ENCODE data around the gene NACC1. TPM values are rescaled to one million over a fixed set of nuclear protein-coding genes. Genes with fewer than 3 reads are reported as not detected.

The NACC1 gene
- total and polyA plus RNA-seq, 2 of the 13 experiments (the other 11 are each of a cell fraction or from before 2014, with no cell fraction given): 31.8 to 42.3 TPM

DNA sequence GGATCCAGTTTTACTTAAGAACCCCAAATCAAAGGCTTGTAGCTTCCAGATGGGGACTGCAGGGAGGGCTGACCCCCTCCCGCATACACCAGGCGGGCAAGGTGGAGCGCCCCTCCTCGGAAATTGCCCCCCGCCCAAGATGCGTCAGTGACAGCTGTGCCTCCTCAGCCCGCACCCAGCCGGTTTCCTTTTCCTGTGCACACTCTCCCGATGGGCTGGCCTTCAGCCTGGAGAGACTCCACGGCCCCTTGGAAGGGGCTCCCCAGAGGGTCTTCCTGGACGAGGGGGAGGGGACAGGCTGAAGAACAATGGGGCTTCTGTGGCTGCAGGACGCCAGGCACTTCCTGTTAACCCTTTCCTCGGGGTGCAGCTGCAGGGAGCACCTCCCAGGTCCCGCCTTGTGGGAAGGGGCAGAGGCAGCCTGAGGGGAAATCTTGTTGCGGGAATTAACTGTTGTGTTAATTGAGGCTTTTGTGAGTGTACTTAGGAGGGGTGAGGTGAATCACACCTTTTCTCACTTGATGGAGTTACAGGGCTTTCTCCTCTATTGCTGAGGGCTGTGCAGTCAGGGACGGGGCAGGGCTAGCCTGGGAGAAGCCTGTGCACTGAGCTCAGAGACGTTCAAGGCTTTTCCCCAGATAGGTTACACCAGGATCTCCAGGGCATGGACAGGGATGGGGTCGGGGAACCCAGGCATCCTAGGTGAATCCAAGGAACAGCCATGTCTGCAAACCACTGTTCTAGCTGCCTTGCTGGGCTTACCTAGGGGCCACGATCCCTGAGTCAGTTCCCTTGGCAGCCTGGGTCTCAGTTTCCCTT is 46.5 kb downstream of the NACC1 start (continued):
- TF ChIP-seq, protein P1, sequence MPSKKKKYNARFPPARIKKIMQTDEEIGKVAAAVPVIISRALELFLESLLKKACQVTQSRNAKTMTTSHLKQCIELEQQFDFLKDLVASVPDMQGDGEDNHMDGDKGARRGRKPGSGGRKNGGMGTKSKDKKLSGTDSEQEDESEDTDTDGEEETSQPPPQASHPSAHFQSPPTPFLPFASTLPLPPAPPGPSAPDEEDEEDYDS (CRISPR knock-in tag; IDR thresholded peaks at IDR 0.05): peak; percentile 82
- TF ChIP-seq ZNF432 (CRISPR knock-in tag; IDR thresholded peaks at IDR 0.05; ENCODE audit: borderline replicate concordance) (no peak), HDAC2 (CRISPR knock-in tag; IDR thresholded peaks at IDR 0.05) (peak; percentile 93), SNAI1 (CRISPR knock-in tag; IDR thresholded peaks at IDR 0.05; ENCODE audit: borderline replicate concordance) (no peak), GFI1 (CRISPR knock-in tag; IDR thresholded peaks at IDR 0.05; ENCODE audit: borderline replicate concordance) (no peak), SNAPC5 (CRISPR knock-in tag; IDR thresholded peaks at IDR 0.05; ENCODE audit: borderline replicate concordance) (no peak), FOXJ3 (CRISPR knock-in tag; IDR thresholded peaks at IDR 0.05; ENCODE audit: borderline replicate concordance) (no peak), YEATS4 (CRISPR knock-in tag; IDR thresholded peaks at IDR 0.05; ENCODE audit: borderline replicate concordance) (peak; percentile 37; the same call in 1 of the 2 replicates), NPAS2 (CRISPR knock-in tag; IDR thresholded peaks at IDR 0.05; ENCODE audit: borderline replicate concordance) (no peak), U2AF1 (optimal IDR thresholded peaks at IDR 0.05; ENCODE audit: low read depth, low read length) (no peak), MTF1 (CRISPR knock-in tag; IDR thresholded peaks at IDR 0.05) (no peak), IRF2 (CRISPR knock-in tag; IDR thresholded peaks at IDR 0.05) (peak; percentile 80; the same call in 1 of the 2 replicates), ZIK1 (CRISPR knock-in tag; IDR thresholded peaks at IDR 0.05; ENCODE audit: borderline replicate concordance, low read depth) (peak; percentile 63; the same call in 1 of the 2 replicates), ZNF878 (CRISPR knock-in tag; IDR thresholded peaks at IDR 0.05) (no peak), ZBTB44 (CRISPR knock-in tag; IDR thresholded peaks at IDR 0.05) (no peak), ZFYVE20 (CRISPR knock-in tag; IDR thresholded peaks at IDR 0.05; ENCODE audit: borderline replicate concordance, low read depth) (no peak), GATAD2A (CRISPR knock-in tag; IDR thresholded peaks at IDR 0.05) (peak; percentile 97), MYNN (CRISPR knock-in tag; IDR thresholded peaks at IDR 0.05; ENCODE audit: low read depth) (no peak), TGIF2 (CRISPR knock-in tag; IDR thresholded peaks at IDR 0.05) (peak; percentile 62), HNF4A (CRISPR knock-in tag; IDR thresholded peaks at IDR 0.05) (peak; percentile 62; the same call in 1 of the 2 replicates), TCF7L2 (IDR thresholded peaks at IDR 0.05; ENCODE audit: low read depth, low read length) (no peak)
- TF ChIP-seq, protein P2, sequence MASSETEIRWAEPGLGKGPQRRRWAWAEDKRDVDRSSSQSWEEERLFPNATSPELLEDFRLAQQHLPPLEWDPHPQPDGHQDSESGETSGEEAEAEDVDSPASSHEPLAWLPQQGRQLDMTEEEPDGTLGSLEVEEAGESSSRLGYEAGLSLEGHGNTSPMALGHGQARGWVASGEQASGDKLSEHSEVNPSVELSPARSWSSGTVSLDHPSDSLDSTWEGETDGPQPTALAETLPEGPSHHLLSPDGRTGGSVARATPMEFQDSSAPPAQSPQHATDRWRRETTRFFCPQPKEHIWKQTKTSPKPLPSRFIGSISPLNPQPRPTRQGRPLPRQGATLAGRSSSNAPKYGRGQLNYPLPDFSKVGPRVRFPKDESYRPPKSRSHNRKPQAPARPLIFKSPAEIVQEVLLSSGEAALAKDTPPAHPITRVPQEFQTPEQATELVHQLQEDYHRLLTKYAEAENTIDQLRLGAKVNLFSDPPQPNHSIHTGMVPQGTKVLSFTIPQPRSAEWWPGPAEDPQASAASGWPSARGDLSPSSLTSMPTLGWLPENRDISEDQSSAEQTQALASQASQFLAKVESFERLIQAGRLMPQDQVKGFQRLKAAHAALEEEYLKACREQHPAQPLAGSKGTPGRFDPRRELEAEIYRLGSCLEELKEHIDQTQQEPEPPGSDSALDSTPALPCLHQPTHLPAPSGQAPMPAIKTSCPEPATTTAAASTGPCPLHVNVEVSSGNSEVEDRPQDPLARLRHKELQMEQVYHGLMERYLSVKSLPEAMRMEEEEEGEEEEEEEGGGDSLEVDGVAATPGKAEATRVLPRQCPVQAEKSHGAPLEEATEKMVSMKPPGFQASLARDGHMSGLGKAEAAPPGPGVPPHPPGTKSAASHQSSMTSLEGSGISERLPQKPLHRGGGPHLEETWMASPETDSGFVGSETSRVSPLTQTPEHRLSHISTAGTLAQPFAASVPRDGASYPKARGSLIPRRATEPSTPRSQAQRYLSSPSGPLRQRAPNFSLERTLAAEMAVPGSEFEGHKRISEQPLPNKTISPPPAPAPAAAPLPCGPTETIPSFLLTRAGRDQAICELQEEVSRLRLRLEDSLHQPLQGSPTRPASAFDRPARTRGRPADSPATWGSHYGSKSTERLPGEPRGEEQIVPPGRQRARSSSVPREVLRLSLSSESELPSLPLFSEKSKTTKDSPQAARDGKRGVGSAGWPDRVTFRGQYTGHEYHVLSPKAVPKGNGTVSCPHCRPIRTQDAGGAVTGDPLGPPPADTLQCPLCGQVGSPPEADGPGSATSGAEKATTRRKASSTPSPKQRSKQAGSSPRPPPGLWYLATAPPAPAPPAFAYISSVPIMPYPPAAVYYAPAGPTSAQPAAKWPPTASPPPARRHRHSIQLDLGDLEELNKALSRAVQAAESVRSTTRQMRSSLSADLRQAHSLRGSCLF (CRISPR knock-in tag; IDR thresholded peaks at IDR 0.05; ENCODE audit: borderline replicate concordance): no peak

Measured in HepG2 (cell line).